NCI-H146 (cell line): Measurements from ENCODE around the gene NOP53.
A peak's percentile ranks its signal among the peaks of the same experiment; 100 is the strongest.
"Not testable (repeated sequence)": the region's sequence is repeated elsewhere in the genome, so short reads cannot be mapped to it uniquely, and the experiment has no call there.

ENCODE experiments used
- DNase-seq: peaks from one replicate; lab custom pipeline; 2025; lab: John Stamatoyannopoulos, UW

NOP53 gene

DNA sequence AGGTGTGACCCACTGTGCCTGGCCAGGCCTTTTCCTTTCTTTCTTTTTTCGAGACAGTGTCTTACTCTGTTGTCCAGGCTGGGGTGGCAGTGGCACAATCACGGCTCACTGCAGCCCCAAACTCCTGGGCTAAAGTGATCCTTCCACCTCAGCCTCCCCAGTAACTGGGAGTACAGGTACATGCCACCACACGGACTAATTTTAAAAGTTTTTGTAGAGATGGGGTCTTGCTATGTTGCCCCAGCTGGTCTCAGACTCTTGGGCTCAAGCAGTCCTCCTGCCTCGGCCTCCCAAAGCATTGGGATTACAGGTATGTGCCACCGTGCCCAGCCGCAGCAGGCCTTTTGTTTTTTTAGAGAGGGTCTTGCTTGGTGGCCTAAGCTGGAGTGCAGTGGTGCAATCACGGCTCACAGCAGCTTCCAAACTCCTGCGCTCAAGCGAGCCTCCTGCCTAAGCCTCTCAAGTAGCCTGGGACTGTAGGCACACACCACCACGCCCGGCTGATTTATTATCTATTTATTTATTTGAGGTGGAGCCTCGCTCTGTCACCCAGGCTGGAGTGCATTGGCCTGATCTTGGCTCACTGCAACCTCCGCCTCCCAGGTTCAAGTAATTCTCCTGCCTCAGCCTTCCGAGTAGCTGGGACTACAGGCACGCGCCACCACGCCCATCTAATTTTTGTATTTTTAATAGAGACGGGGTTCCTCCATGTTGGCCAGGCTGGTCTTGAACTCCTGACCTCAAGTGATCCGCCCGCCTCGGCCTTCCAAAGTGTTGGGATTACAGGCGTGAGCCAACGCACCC is 32.1 kb downstream of the NOP53 start:
- peak; percentile 11 for DNase-seq

DNA sequence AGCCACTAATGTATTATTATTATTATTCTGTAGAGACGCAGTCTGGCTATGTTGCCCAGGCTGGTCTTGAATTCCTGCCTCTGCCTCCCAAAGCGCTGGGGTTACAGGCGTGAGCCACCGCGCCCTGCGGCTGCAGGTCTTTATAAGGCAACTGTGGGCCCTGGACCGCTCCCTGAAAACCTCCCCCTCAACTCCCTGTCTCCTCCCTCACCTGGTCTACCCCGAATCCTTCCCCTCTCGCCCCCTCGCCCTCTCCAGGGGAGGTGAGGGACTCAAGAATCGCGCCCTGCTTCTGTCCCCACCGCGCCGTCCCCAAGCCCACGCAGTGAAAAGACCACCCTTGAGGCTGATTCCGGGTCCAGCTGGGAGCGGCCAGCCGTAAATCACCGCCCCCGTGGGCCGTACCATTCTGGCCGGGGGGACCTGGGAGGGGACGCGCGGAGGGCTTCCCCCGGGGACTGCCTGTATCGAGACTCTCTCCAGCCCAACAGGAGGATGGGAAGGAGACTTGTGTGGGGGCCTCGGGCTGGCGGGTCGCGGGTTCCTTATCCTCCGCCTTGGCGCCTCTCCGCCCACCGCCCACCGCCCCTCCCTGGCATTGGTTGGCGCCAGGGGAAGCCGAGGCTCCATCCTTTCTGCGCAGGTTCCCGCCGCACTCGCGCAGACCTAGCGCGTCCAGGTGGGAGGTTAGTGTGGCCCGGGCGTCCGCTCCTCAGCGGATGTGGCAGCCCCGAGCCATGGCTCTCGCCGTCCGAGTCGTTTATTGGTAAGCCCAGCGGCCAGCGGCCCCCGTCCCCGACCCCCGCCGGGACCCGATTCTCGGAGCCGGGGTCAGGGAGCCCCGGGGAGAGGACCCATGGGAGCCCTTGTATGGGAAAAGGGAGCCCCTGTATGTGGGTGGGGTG is 33.0 kb downstream of the NOP53 start, which contains the start of gene SELENOW:
Gene SELENOW (plus strand): TSS at position 655 of the 905 bp plus-strand sequence. CDS start 83 bp downstream, at position 738.
- peak; percentile 95 for DNase-seq

- DNase-seq: no peak
Observed at GRCh38 chr19:47778954-47779351, 33.6 kb downstream of the NOP53 start.

DNA sequence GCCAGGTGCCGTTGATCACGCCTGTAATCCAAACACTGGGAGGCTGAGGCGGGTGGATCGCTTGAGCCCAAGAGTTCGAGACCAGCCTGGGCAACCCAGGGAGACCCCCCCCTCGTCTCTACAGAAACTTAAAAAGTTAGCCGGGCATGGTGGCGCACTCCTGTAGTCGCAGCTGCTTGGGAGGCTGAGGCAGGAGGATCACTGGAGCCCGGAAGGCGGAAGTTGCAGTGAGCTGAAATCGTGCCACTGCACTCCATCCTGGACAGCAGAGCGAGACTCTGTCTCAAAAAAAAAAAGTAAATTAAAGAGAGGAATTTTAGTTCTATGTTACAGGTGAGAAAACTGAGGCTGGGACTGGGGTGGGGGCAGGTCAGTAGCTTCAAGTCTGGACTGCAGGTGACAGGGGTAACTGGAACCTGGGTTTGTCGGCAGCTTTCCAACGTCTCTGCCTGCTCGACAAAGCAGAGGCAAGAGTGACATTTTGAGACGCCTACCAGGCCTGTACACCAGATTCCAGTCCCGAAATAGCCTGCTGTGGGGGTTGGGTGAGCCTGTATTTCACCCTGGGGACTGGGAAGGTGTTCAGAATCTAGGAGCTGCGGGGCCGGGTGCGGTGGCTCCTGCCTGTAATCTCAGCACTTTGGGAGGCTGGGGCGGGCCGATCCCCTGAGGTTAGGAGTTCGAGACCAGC is 34.3 kb downstream of the NOP53 start:
- no peak for DNase-seq

DNA sequence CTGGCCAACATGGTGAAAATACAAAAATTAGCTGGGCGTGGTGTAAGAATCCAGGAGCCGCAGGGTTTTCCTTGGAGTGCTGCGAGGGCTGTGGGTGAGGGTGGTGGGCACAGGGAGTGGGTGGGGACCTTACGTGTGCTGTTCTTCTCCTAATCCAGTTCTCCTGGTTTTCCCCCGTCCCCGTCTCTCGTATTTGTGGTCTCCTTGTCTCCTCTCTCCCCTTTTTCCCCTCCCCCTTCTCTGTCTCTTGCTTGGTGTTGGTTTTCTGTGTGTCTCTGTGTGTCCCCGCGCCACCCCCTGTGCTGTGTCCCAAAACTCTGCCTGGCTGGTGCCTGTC is 34.8 kb downstream of the NOP53 start:
- no peak for DNase-seq

DNA sequence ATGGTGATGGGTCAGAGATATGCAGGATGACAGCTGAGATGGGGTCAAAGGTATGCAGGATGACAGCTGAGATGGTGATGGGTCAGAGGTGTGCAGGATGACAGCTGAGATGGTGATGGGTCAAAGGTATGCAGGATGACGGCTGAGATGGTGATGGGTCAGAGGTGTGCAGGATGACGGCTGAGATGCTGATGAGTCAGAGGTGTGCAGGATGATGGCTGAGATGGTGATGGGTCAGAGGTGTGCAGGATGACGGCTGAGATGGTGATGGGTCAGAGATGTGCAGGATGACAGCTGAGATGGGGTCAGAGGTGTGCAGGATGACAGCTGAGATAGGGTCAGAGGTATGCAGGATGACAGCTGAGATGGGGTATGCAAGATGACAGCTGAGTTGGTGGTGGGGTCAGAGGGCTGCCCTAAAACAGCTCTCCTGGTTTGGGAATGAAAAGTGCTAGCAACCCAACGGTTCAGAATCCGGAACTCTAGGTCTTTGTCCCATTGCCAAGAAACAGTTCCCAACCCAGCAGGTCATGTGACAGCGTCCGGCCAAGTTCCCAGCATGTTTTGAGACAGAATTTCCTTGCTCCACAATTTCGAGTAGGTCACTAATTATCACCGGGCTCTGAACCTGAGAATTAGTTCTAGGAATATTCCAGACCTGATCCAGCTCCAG is 36.4 kb downstream of the NOP53 start:
- DNase-seq: no peak

GRCh38 chr19:47786566-47786965 is 41.2 kb downstream of the NOP53 start:
- no peak for DNase-seq

- DNase-seq: not testable (repeated sequence)
Observed at GRCh38 chr19:47787307-47787706, 42.0 kb downstream of the NOP53 start.

GRCh38 chr19:47789811-47790210 is 44.5 kb downstream of the NOP53 start:
- not testable (repeated sequence) for DNase-seq

DNA sequence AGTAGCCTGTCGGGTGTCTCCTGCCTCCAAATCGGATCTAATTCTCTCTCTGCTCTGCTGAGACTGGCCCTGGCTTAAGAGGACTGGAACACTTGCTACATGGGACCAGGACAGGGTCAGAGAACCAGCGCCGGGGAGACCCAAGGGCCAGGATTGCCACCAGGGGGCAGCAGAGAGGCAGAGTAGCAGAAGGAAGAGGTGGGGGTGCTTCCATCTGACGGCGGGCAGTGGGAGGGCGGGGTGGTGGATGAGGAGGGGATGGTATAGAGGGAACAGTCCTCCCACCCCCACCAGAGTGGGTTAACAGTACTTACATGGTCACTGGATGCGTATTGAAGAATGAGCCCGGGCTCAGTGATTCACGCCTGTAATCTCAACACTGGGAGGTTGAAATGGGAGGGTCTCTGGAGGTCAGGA is 45.1 kb downstream of the NOP53 start:
- peak; percentile 84 for DNase-seq

DNA sequence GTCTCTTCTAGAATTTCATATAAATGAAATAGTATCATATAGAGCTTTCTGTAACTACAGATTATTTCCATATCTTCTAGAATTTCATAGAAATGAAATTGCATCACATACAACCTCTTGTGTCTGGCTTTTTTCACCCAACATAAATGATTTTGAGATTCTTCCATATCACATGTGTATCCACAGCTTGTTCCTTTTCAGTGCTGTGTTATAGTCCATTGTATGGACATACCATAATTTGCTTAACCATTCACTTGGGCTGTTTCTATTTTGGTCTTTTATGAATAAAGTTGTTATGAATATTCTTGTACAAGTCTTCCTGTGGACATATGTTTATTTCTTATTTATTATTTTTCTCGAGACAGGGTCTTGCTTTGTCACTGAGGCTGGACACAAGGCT is 47.3 kb downstream of the NOP53 start:
- DNase-seq: no peak

DNA sequence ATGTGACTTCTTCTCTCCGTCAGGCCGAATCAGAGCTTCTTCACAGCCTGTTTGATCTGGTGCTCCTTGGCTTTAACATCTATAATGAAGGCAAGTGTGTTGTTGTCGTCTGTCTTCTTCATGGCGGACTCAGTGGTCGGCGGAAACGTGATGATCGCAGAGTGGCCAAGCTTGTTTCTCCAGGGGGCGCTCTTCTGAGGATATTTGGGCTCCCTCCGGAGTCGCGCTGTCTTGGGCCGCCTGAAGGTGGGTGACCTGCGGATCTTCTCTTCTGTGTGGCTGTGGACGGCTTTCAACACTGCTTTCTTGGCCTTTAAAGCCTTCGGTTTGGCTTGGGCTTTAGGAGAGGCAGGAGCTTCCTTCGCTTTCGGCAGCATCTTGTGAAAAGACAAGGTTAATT is 49.2 kb downstream of the NOP53 start:
- no peak for DNase-seq

GRCh38 chr19:47796785-47797184 is 51.4 kb downstream of the NOP53 start:
- DNase-seq: peak; percentile 22

GRCh38 chr19:47797996-47798903 is 52.9 kb downstream of the NOP53 start:
- DNase-seq: no peak

- DNase-seq: no peak
Observed at GRCh38 chr19:47798904-47799266, 53.5 kb downstream of the NOP53 start.

DNA sequence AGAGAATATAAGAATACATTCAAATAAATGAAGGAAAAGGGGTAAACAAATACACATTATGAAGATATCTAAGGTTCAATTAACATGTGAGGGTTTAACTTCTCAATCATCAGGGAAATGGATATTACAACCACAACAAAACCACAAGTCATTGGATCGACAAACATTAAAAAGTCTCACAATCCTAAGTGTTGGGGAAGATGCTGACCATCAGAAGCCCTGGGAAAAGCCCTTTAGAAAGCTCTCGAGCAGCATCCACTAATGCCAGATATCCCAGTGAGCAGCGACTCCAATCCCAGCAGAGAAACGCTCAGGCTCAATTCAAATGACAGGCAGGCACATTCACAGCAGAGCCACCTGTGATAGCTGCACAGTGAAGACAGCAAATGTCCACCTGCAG is 55.9 kb downstream of the NOP53 start:
- no peak for DNase-seq

DNA sequence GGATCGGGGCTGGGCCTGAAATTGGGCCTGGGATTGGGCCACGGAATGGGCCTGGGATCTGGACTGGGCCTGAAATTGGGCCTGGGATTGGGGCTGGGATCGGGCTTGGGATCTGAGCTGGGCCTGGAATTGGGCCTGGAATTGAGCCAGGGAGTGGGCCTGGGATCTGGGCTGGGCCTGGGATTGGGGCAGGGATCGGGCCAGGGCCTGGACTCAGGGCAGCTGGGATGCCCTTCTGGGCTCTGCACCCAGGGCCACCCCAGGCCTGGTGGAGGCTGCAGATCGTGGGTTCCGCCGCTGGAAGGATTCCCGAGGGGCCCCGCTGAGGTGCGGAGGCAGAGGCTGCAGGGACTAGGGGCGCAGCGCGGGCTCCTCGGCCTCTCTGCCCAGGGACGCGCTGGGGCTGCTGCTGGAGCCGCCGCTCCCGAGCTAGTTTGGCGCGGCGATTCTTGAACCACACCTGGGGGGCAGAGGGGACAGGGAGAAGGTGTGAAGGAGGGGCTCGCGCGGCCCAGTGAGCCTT is 57.2 kb downstream of the NOP53 start:
- DNase-seq: no peak

- DNase-seq: not testable (repeated sequence)
Observed at GRCh38 chr19:47803148-47803547, 57.8 kb downstream of the NOP53 start.

GRCh38 chr19:47803671-47804070 is 58.3 kb downstream of the NOP53 start:
- DNase-seq: not testable (repeated sequence)

DNA sequence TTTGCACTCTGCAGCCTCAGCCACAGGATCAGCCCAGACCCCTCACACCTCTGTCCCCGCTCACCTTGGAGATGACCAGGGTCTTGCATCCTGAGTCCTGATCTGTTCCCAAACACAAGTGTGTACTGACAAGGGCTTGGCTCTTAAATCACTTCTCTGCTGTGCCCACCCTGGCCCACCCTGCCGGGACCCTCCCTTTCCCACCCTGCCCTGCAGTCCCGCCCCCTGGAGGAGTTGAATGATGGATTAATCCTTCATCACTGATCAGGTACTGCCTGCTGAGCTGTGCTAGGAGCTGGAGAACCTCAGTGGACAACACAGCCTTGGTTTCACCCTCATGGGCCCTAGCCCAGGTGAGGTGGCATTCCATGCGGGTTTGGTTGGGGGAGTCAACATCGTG is 59.1 kb downstream of the NOP53 start, which contains the start of gene TPRX1:
Gene TPRX1 (minus strand): TSS at position 101 of the 400 bp plus-strand sequence. CDS start 12 bp downstream, at position 89.
- not testable (repeated sequence) for DNase-seq
